Measurements from ENCODE around the gene KIF17.
"Not testable (repeated sequence)": the region's sequence is repeated elsewhere in the genome, so short reads cannot be mapped to it uniquely, and the experiment has no call there.

KIF17 gene

GRCh38 chr1:20686883-20687725 lies 30.7 kb downstream of the KIF17 start:
- no peak for DNase-seq (ENCODE audit: low spot score)

- DNase-seq (ENCODE audit: low spot score), result no peak
Measured at GRCh38 chr1:20685741-20686140, 32.1 kb downstream of the KIF17 start.

GRCh38 chr1:20685099-20685662 lies 32.6 kb downstream of the KIF17 start:
- DNase-seq (ENCODE audit: low spot score), result no peak

GRCh38 chr1:20684651-20685050 lies 33.2 kb downstream of the KIF17 start:
- no peak for DNase-seq (ENCODE audit: low spot score)

- DNase-seq (ENCODE audit: low spot score), result no peak
Measured at GRCh38 chr1:20684050-20684620, 33.7 kb downstream of the KIF17 start.

- DNase-seq (ENCODE audit: low spot score), result no peak
Measured at GRCh38 chr1:20683614-20684013, 34.2 kb downstream of the KIF17 start.

GRCh38 chr1:20682571-20683236 lies 35.1 kb downstream of the KIF17 start:
- DNase-seq (ENCODE audit: low spot score), result no peak

- no peak for DNase-seq (ENCODE audit: low spot score)
Measured at GRCh38 chr1:20681999-20682398, 35.8 kb downstream of the KIF17 start.

- DNase-seq (ENCODE audit: low spot score), result no peak
Measured at GRCh38 chr1:20680269-20680668, 37.5 kb downstream of the KIF17 start.

- DNase-seq (ENCODE audit: low spot score), result no peak
Measured at GRCh38 chr1:20678599-20678998, 39.2 kb downstream of the KIF17 start.

- not testable (repeated sequence) for DNase-seq (ENCODE audit: low spot score)
Measured at GRCh38 chr1:20673626-20674025, 44.2 kb downstream of the KIF17 start.

- no peak for DNase-seq (ENCODE audit: low spot score)
Measured at GRCh38 chr1:20672265-20672632, 45.6 kb downstream of the KIF17 start.

- DNase-seq (ENCODE audit: low spot score), result no peak
Measured at GRCh38 chr1:20670936-20671335, 46.9 kb downstream of the KIF17 start.

- DNase-seq (ENCODE audit: low spot score), result no peak
Measured at GRCh38 chr1:20668581-20668980, 49.2 kb downstream of the KIF17 start.

- no peak for DNase-seq (ENCODE audit: low spot score)
Measured at GRCh38 chr1:20666804-20667203, 51.0 kb downstream of the KIF17 start.

GRCh38 chr1:20666146-20666545 lies 51.7 kb downstream of the KIF17 start:
- no peak for DNase-seq (ENCODE audit: low spot score)

- no peak for DNase-seq (ENCODE audit: low spot score)
Measured at GRCh38 chr1:20665726-20666125, 52.1 kb downstream of the KIF17 start.

GRCh38 chr1:20663969-20664715 lies 53.7 kb downstream of the KIF17 start:
- DNase-seq (ENCODE audit: low spot score), result no peak

GRCh38 chr1:20663365-20663764 lies 54.4 kb downstream of the KIF17 start:
- no peak for DNase-seq (ENCODE audit: low spot score)

- DNase-seq (ENCODE audit: low spot score), result no peak
Measured at GRCh38 chr1:20662110-20662475, 55.7 kb downstream of the KIF17 start.

GRCh38 chr1:20661207-20662109 lies 56.3 kb downstream of the KIF17 start, which contains the start of gene DDOST:
Gene DDOST, minus strand, starts transcription at chr1:20661369. Its CDS starts 19 bp downstream, at chr1:20661350.
- peak; percentile 100 for DNase-seq (ENCODE audit: low spot score)

All from GM03348 (cell line).